ENCODE results near the gene DCHS1. TPM values are rescaled to one million over a fixed set of nuclear protein-coding genes. Genes with fewer than 3 reads are reported as not detected.

Gene DCHS1
- total and polyA plus RNA-seq, 2 of the 13 experiments (the other 11 are each of a cell fraction or from before 2014, with no cell fraction given), result under 0.01 to 0.03 TPM

DNA sequence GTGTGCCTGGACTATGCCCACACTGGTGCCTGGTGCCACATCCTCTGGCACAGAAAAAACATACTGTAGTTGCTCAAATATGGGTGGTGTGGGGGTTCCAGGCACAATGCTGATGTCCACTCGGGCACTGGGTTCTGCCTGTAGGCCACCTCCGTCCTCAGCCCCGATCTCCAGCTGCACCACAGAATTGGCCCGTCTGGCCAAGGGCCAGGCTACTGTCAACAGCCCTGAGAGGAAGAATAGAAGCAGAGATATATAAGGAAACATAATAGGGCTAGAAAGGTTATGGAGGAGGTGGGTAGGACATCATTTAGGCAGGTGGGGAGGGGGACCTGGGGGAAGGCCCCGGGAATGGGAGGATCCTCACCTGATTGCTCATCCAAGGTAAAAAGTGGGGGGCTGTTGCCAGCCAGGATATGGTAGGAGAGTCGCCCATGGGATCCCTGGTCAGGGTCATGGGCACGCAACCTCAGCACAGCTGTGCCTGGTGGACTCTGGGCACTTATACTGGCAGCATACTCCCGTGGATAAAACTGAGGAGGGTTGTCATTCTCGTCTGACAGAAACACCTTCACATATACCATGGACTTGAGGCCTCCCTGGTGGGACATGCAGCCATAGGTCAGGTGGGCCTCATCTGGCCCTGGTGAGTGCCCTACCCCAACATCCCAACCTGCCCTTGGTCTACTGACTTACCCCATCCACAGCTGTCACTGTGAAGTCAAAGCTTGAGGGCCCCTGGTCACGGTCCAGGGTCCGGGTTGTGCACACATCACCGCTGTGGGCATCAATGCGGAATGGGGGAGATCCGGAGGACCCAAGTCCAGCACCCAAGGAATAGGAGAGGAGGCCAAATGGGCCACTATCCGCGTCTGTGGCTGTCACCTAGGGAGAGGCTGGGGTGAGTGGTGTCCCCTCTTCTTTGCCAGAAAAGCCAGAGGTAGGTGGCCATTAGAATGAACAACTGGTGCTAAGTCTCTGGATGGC lies 21.9 kb downstream of the DCHS1 start:
- DNase-seq (ENCODE audit: low spot score), result no peak
- no peak overlapping the region for H3K9ac ChIP-seq (ENCODE audit: insufficient read depth, low read depth, low read length)
- CTCF ChIA-PET (ENCODE audit: low intra/inter-chr PET ratio, low total read pairs), result no interaction called here
- no peaks in the 10 kb centered on the region for H3K36me3 ChIP-seq (replicated peaks in 1 of 2; ENCODE audit: control insufficient read depth in 1 of 2, insufficient read depth in 2 of 2, low read length in 2 of 2)
- no peak overlapping the region for H3K27ac ChIP-seq (ENCODE audit: extremely low read length, insufficient read depth, low read length)
- ATAC-seq, result no peak
- in situ Hi-C loops (cut with HindIII; ENCODE audit: extremely low pct_ligation_motif_present, low pct_unique_long_range_greater_than_20kb) (no loop called here), intact Hi-C loops (cut with micrococcal nuclease; ENCODE audit: unreplicated experiment) (no loop called here)
- H3K9me3 ChIP-seq (ENCODE audit: low read length), result no peaks in the 10 kb centered on the region
- WGBS (ENCODE audit: low lambda C conversion rate), result 55% methylated on average over 8 of the region's 16 CpGs
- H3K4me2 ChIP-seq (ENCODE audit: low read depth, low read length), result no peak overlapping the region
- no peak for FAIRE-seq
- H4K20me1 ChIP-seq (ENCODE audit: insufficient read depth, low read length), result no peaks in the 10 kb centered on the region
- POLR2A ChIA-PET, result no interaction called here
- no TSS peak for BruUV-seq (replicated peaks)
- peaks cover 9 to 53% of the 10 kb centered on the region in 2 experiments; a peak in 4 of 5 replicates for H3K27me3 ChIP-seq (ENCODE audit: control insufficient read depth in 1 of 2, insufficient read depth in 2 of 2, low read length in 2 of 2)
- no peak overlapping the region for H2AFZ ChIP-seq (ENCODE audit: low read length)
- no peaks in the 10 kb centered on the region for H3K79me2 ChIP-seq (ENCODE audit: insufficient read depth, low read length)
- peaks cover 48% of the 10 kb centered on the region for H3K4me1 ChIP-seq (ENCODE audit: insufficient read depth, low read length)
- no peak overlapping the region for H3K4me3 ChIP-seq (replicated peaks in 1 of 3; ENCODE audit: insufficient read depth in 1 of 3, low read depth in 2 of 3, low read length in 3 of 3)
- TF ChIP-seq, protein P1, sequence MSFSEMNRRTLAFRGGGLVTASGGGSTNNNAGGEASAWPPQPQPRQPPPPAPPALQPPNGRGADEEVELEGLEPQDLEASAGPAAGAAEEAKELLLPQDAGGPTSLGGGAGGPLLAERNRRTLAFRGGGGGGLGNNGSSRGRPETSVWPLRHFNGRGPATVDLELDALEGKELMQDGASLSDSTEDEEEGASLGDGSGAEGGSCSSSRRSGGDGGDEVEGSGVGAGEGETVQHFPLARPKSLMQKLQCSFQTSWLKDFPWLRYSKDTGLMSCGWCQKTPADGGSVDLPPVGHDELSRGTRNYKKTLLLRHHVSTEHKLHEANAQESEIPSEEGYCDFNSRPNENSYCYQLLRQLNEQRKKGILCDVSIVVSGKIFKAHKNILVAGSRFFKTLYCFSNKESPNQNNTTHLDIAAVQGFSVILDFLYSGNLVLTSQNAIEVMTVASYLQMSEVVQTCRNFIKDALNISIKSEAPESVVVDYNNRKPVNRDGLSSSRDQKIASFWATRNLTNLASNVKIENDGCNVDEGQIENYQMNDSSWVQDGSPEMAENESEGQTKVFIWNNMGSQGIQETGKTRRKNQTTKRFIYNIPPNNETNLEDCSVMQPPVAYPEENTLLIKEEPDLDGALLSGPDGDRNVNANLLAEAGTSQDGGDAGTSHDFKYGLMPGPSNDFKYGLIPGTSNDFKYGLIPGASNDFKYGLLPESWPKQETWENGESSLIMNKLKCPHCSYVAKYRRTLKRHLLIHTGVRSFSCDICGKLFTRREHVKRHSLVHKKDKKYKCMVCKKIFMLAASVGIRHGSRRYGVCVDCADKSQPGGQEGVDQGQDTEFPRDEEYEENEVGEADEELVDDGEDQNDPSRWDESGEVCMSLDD (CRISPR knock-in tag; IDR thresholded peaks at IDR 0.05; ENCODE audit: borderline replicate concordance), result no peak
- no peak for TF ChIP-seq NR2F2 (IDR thresholded peaks at IDR 0.05; ENCODE audit: borderline replicate concordance, low read depth)
- TF ChIP-seq KLF9 (CRISPR knock-in tag; IDR thresholded peaks at IDR 0.05; ENCODE audit: low read depth), result no peak
- TF ChIP-seq STAT5B (CRISPR knock-in tag; IDR thresholded peaks at IDR 0.05), result no peak
- TF ChIP-seq, protein P2, sequence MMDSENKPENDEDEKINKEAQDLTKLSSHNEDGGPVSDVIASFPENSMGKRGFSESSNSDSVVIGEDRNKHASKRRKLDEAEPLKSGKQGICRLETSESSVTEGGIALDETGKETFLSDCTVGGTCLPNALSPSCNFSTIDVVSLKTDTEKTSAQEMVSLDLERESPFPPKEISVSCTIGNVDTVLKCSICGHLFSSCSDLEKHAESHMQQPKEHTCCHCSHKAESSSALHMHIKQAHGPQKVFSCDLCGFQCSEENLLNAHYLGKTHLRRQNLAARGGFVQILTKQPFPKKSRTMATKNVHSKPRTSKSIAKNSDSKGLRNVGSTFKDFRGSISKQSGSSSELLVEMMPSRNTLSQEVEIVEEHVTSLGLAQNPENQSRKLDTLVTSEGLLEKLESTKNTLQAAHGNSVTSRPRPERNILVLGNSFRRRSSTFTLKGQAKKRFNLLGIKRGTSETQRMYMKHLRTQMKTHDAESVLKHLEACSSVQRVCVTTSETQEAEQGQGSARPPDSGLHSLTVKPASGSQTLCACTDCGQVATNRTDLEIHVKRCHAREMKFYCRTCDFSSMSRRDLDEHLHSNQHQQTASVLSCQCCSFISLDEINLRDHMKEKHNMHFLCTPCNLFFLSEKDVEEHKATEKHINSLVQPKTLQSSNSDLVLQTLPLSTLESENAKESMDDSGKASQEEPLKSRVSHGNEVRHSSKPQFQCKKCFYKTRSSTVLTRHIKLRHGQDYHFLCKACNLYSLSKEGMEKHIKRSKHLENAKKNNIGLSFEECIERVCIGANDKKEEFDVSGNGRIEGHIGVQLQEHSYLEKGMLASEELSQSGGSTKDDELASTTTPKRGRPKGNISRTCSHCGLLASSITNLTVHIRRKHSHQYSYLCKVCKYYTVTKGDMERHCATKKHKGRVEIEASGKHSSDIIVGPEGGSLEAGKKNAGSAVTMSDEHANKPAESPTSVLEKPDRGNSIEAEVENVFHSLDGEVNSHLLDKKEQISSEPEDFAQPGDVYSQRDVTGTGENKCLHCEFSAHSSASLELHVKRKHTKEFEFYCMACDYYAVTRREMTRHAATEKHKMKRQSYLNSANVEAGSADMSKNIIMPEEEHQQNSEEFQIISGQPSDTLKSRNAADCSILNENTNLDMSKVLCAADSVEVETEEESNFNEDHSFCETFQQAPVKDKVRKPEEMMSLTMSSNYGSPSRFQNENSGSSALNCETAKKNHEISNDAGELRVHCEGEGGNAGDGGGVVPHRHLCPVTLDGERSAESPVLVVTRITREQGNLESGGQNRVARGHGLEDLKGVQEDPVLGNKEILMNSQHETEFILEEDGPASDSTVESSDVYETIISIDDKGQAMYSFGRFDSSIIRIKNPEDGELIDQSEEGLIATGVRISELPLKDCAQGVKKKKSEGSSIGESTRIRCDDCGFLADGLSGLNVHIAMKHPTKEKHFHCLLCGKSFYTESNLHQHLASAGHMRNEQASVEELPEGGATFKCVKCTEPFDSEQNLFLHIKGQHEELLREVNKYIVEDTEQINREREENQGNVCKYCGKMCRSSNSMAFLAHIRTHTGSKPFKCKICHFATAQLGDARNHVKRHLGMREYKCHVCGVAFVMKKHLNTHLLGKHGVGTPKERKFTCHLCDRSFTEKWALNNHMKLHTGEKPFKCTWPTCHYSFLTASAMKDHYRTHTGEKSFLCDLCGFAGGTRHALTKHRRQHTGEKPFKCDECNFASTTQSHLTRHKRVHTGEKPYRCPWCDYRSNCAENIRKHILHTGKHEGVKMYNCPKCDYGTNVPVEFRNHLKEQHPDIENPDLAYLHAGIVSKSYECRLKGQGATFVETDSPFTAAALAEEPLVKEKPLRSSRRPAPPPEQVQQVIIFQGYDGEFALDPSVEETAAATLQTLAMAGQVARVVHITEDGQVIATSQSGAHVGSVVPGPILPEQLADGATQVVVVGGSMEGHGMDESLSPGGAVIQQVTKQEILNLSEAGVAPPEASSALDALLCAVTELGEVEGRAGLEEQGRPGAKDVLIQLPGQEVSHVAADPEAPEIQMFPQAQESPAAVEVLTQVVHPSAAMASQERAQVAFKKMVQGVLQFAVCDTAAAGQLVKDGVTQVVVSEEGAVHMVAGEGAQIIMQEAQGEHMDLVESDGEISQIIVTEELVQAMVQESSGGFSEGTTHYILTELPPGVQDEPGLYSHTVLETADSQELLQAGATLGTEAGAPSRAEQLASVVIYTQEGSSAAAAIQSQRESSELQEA (CRISPR knock-in tag; IDR thresholded peaks at IDR 0.05; ENCODE audit: not compliant biosample characterization), result no peak
- no peak for TF ChIP-seq TP53 (CRISPR knock-in tag; conservative IDR thresholded peaks at IDR 0.05)
- no peak for TF ChIP-seq MTA1 (CRISPR knock-in tag; IDR thresholded peaks at IDR 0.05; ENCODE audit: borderline replicate concordance)
- no peak for TF ChIP-seq ZNF34 (CRISPR knock-in tag; IDR thresholded peaks at IDR 0.05; ENCODE audit: borderline replicate concordance)
- no peak for TF ChIP-seq ZNF790 (CRISPR knock-in tag; IDR thresholded peaks at IDR 0.05; ENCODE audit: borderline replicate concordance)
- TF ChIP-seq, protein P3, sequence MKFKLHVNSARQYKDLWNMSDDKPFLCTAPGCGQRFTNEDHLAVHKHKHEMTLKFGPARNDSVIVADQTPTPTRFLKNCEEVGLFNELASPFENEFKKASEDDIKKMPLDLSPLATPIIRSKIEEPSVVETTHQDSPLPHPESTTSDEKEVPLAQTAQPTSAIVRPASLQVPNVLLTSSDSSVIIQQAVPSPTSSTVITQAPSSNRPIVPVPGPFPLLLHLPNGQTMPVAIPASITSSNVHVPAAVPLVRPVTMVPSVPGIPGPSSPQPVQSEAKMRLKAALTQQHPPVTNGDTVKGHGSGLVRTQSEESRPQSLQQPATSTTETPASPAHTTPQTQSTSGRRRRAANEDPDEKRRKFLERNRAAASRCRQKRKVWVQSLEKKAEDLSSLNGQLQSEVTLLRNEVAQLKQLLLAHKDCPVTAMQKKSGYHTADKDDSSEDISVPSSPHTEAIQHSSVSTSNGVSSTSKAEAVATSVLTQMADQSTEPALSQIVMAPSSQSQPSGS (CRISPR knock-in tag; IDR thresholded peaks at IDR 0.05), result no peak
- no peak for TF ChIP-seq ZNF225 (CRISPR knock-in tag; IDR thresholded peaks at IDR 0.05)
